Type B pancreatic cell (in vitro differentiated cells): ENCODE data around the gene PALD1. TPM values are rescaled to one million over a fixed set of nuclear protein-coding genes. Genes with fewer than 3 reads are reported as not detected.
"Not testable (repeated sequence)": the region's sequence is repeated elsewhere in the genome, so short reads cannot be mapped to it uniquely, and the experiment has no call there.

Experiments used
- DNase-seq: peaks from one replicate; pipeline ENCODE4 v3.0.0; 2021; ENCODE audit warnings: mixed read lengths; ENCODE audit not compliant: unreplicated experiment; ENCODE audit errors: extremely low spot score
- H3K27ac Mint-ChIP-seq: 2 replicates; pipeline ENCODE4 v1.8.0; 2021; ENCODE audit warnings: mild to moderate bottlenecking, mixed read lengths
- H3K27me3 Mint-ChIP-seq: 2 replicates; pipeline ENCODE4 v1.8.0; 2021; ENCODE audit warnings: mixed read lengths
- H3K36me3 Mint-ChIP-seq: 2 replicates; pipeline ENCODE4 v1.8.0; 2021; ENCODE audit warnings: mixed read lengths
- H3K4me1 Mint-ChIP-seq: one replicate; pipeline ENCODE4 v1.8.0; 2021; ENCODE audit warnings: mixed read lengths; ENCODE audit not compliant: unreplicated experiment
- H3K4me3 Mint-ChIP-seq: 2 replicates; pipeline ENCODE4 v1.8.0; 2021; ENCODE audit warnings: mild to moderate bottlenecking, mixed read lengths
- H3K9me3 Mint-ChIP-seq: 2 replicates; pipeline ENCODE4 v1.8.0; 2021; ENCODE audit warnings: mixed read lengths
- CTCF ChIP-seq: fragments of 200-600 bp; sonication (generic); conservative IDR thresholded peaks from 2 replicates; pipeline ENCODE4 v1.5.0; 2021; ENCODE audit warnings: antibody characterized with exemption, mild to moderate bottlenecking
- total RNA-seq: library from RNA; stranded (reverse); gene quantifications from 2 replicates; pipeline ENCODE4 v1.2.1, GENCODE V29; 2021; ENCODE audit warnings: low replicate concordance

PALD1 gene
- total RNA-seq, 1 donor from 2014 or later = 9.6 TPM

GRCh38 chr10:70481831-70482530 lies 3.4 kb downstream of the PALD1 start:
- no peak for TF ChIP-seq CTCF
- H3K36me3 Mint-ChIP-seq = no peaks in the 10 kb centered on the region
- H3K4me1 Mint-ChIP-seq = peaks cover 21% of the 10 kb centered on the region
- H3K27ac Mint-ChIP-seq = no peak overlapping the region
- no peak for DNase-seq
- H3K9me3 Mint-ChIP-seq = no peaks in the 10 kb centered on the region
- peaks cover 34% of the 10 kb centered on the region for H3K27me3 Mint-ChIP-seq
- no peak overlapping the region for H3K4me3 Mint-ChIP-seq

- Mint-ChIP-seq H3K4me3 (no peak overlapping the region), H3K27ac (no peak overlapping the region)
- no peak for TF ChIP-seq CTCF
Measured at GRCh38 chr10:70482982-70483760, 4.6 kb downstream of the PALD1 start.

GRCh38 chr10:70483872-70484271 lies 5.3 kb downstream of the PALD1 start:
- peaks cover 21% of the 10 kb centered on the region for H3K4me1 Mint-ChIP-seq
- H3K9me3 Mint-ChIP-seq, H3K27ac Mint-ChIP-seq, H3K4me3 Mint-ChIP-seq, DNase-seq, H3K36me3 Mint-ChIP-seq: not testable (repeated sequence)
- peaks cover 26% of the 10 kb centered on the region for H3K27me3 Mint-ChIP-seq

More at GRCh38 chr10:70482982-70483760, 4.6 kb downstream of the PALD1 start:
- DNase-seq = no peak
- peaks cover 21% of the 10 kb centered on the region for H3K4me1 Mint-ChIP-seq
- no peaks in the 10 kb centered on the region for H3K9me3 Mint-ChIP-seq
- H3K27me3 Mint-ChIP-seq = peaks cover 26% of the 10 kb centered on the region
- H3K36me3 Mint-ChIP-seq = no peaks in the 10 kb centered on the region

- H3K9me3 Mint-ChIP-seq = no peaks in the 10 kb centered on the region
- DNase-seq = no peak
- TF ChIP-seq CTCF = no peak
- no peaks in the 10 kb centered on the region for H3K36me3 Mint-ChIP-seq
- H3K27me3 Mint-ChIP-seq = peaks cover 4% of the 10 kb centered on the region
- peaks cover 5% of the 10 kb centered on the region for H3K4me1 Mint-ChIP-seq
- H3K4me3 Mint-ChIP-seq = no peak overlapping the region
- H3K27ac Mint-ChIP-seq = no peak overlapping the region
Measured at GRCh38 chr10:70487824-70488223, 9.3 kb downstream of the PALD1 start.

GRCh38 chr10:70490142-70490541 lies 11.6 kb downstream of the PALD1 start:
- Mint-ChIP-seq H3K36me3 (no peaks in the 10 kb centered on the region), H3K27ac (no peak overlapping the region)

More at GRCh38 chr10:70490142-70490541, 11.6 kb downstream of the PALD1 start:
- peaks cover 3% of the 10 kb centered on the region for H3K27me3 Mint-ChIP-seq
- H3K9me3 Mint-ChIP-seq = no peaks in the 10 kb centered on the region
- peaks cover 14% of the 10 kb centered on the region for H3K4me1 Mint-ChIP-seq
- TF ChIP-seq CTCF = no peak
- DNase-seq = no peak
- H3K4me3 Mint-ChIP-seq = no peak overlapping the region
